HG02610 (cell line): Measurements from ENCODE around the gene HOXC12.

Source experiments
- ATAC-seq: cut with Tn5 transposase; IDR thresholded peaks from one replicate; pipeline ENCODE4 v1.9.1; 2021; ENCODE audit warnings: mild to moderate bottlenecking, moderate library complexity; ENCODE audit not compliant: unreplicated experiment

The HOXC12 gene

GRCh38 chr12:53971129-53971528, 16.4 kb downstream of the HOXC12 start:
- no peak for ATAC-seq

- no peak for ATAC-seq
Observed at GRCh38 chr12:53971686-53972085, 17.0 kb downstream of the HOXC12 start.

GRCh38 chr12:53972152-53972702, 17.5 kb downstream of the HOXC12 start:
- no peak for ATAC-seq

- ATAC-seq, result no peak
Observed at GRCh38 chr12:53972722-53973235, 18.1 kb downstream of the HOXC12 start, which contains the start of gene HOXC11. Gene HOXC11, plus strand, starts transcription at chr12:53973126. Its CDS starts 116 bp downstream, at chr12:53973242.

GRCh38 chr12:53973236-53974042, 18.7 kb downstream of the HOXC12 start:
- no peak for ATAC-seq

- ATAC-seq, result no peak
Observed at GRCh38 chr12:53974084-53975063, 19.7 kb downstream of the HOXC12 start, which contains the start of gene HOTAIR. Gene HOTAIR, minus strand, starts transcription at chr12:53974954.

GRCh38 chr12:53975064-53975471, 20.4 kb downstream of the HOXC12 start:
- ATAC-seq, result no peak

GRCh38 chr12:53975479-53976152, 20.9 kb downstream of the HOXC12 start:
- no peak for ATAC-seq

GRCh38 chr12:53976172-53976822, 21.6 kb downstream of the HOXC12 start:
- ATAC-seq, result no peak

GRCh38 chr12:53976823-53977595, 22.3 kb downstream of the HOXC12 start:
- no peak for ATAC-seq

- ATAC-seq, result no peak
Observed at GRCh38 chr12:53977596-53978445, 23.1 kb downstream of the HOXC12 start.

GRCh38 chr12:53978477-53979356, 24.0 kb downstream of the HOXC12 start:
- ATAC-seq, result no peak

- no peak for ATAC-seq
Observed at GRCh38 chr12:53980104-53980801, 25.6 kb downstream of the HOXC12 start.

GRCh38 chr12:53980802-53981496, 26.2 kb downstream of the HOXC12 start:
- ATAC-seq, result no peak

- ATAC-seq, result no peak
Observed at GRCh38 chr12:53981634-53982565, 27.2 kb downstream of the HOXC12 start.
